ENCODE results near the gene ATP5F1C. TPM values are rescaled to one million over a fixed set of nuclear protein-coding genes. Genes with fewer than 3 reads are reported as not detected.

Gene ATP5F1C
- total and polyA plus RNA-seq, 2 experiments from 2014 or later, result 269 to 416 TPM

DNA sequence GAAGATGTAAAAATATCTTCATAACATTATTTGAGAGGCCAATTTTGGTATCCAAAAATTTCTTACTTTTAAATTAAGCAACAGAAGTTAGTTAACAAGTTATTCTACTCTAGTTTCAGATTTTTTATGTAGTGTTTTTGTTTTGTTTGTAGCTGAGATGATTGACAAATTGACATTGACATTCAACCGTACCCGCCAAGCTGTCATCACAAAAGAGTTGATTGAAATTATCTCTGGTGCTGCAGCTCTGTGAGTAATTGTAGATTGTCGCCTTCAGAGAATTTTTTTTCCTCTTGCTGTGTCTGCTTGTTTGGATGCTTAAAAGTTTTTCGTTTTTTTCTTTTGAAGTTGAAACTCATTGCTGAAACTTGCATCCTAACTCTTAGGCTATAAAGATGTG is 14.6 kb downstream of the ATP5F1C start:
- Histone ChIP-seq H3K27me3 (no peaks in the 10 kb centered on the region), H4K20me1 (ENCODE audit: insufficient read depth, poor library complexity, severe bottlenecking) (peaks cover 2% of the 10 kb centered on the region), H3K9me2 (replicated peaks; ENCODE audit: insufficient read depth) (no peaks in the 10 kb centered on the region), H3K36me3 (replicated peaks; ENCODE audit: insufficient read depth, low read depth) (no peaks in the 10 kb centered on the region), H2AFZ (no peak overlapping the region), H3K9me3 (ENCODE audit: low read depth) (no peaks in the 10 kb centered on the region), H3K79me2 (peaks cover 21% of the 10 kb centered on the region), H3K27ac (no peak overlapping the region), H3K4me2 (no peak overlapping the region), H3K4me3 (no peak overlapping the region), H3K4me1 (ENCODE audit: insufficient read depth) (no peaks in the 10 kb centered on the region)
- no peak for DNase-seq (ENCODE audit: low spot score)
- 95% methylated on average over 4 of the region's 4 CpGs for WGBS (ENCODE audit: low lambda C conversion rate, missing lambda C conversion rate)
- TF ChIP-seq, protein P1, sequence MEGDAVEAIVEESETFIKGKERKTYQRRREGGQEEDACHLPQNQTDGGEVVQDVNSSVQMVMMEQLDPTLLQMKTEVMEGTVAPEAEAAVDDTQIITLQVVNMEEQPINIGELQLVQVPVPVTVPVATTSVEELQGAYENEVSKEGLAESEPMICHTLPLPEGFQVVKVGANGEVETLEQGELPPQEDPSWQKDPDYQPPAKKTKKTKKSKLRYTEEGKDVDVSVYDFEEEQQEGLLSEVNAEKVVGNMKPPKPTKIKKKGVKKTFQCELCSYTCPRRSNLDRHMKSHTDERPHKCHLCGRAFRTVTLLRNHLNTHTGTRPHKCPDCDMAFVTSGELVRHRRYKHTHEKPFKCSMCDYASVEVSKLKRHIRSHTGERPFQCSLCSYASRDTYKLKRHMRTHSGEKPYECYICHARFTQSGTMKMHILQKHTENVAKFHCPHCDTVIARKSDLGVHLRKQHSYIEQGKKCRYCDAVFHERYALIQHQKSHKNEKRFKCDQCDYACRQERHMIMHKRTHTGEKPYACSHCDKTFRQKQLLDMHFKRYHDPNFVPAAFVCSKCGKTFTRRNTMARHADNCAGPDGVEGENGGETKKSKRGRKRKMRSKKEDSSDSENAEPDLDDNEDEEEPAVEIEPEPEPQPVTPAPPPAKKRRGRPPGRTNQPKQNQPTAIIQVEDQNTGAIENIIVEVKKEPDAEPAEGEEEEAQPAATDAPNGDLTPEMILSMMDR (IDR thresholded peaks at IDR 0.05; ENCODE audit: poor library complexity), result no peak
- TF ChIP-seq EZH2 (IDR thresholded peaks at IDR 0.05; ENCODE audit: borderline replicate concordance) (no peak), EZH2phosphoT487 (IDR thresholded peaks at IDR 0.05; ENCODE audit: low read depth, severe bottlenecking, unreplicated experiment) (no peak)

DNA sequence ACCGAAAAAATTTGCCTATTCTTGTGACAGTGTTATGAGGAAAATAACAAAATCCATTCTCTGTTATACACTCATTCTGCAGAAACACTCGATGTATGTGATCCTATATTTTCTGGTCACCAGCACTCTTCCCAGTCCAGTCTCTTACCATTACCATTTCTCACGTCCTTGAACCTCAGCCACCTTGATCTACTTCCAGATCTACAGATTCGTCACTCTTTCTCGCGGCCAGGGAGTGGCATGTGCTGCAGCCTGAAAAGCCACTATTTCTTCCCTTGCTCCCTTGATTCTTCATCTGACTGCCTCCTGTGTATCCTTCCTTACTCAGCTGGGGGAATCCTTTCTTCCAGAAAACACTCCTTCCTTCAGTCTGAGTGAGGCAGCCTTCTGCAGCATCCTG is 16.2 kb downstream of the ATP5F1C start:
- no peak overlapping the region for H3K4me2 ChIP-seq
- no peak overlapping the region for H3K4me3 ChIP-seq
- no peaks in the 10 kb centered on the region for H3K36me3 ChIP-seq (replicated peaks; ENCODE audit: insufficient read depth, low read depth)
- WGBS (ENCODE audit: low lambda C conversion rate, missing lambda C conversion rate), result 97% methylated on average over 6 of the region's 6 CpGs
- H2AFZ ChIP-seq, result no peak overlapping the region
- H3K9me3 ChIP-seq (ENCODE audit: low read depth), result no peaks in the 10 kb centered on the region
- no peaks in the 10 kb centered on the region for H3K27me3 ChIP-seq
- H3K9me2 ChIP-seq (replicated peaks; ENCODE audit: insufficient read depth), result no peaks in the 10 kb centered on the region
- peaks cover 9% of the 10 kb centered on the region for H3K79me2 ChIP-seq
- no peaks in the 10 kb centered on the region for H4K20me1 ChIP-seq (ENCODE audit: insufficient read depth, poor library complexity, severe bottlenecking)
- no peak for DNase-seq (ENCODE audit: low spot score)
- no peak overlapping the region for H3K27ac ChIP-seq
- no peaks in the 10 kb centered on the region for H3K4me1 ChIP-seq (ENCODE audit: insufficient read depth)
- TF ChIP-seq, protein P1 (IDR thresholded peaks at IDR 0.05; ENCODE audit: poor library complexity), result no peak
- TF ChIP-seq EZH2 (IDR thresholded peaks at IDR 0.05; ENCODE audit: borderline replicate concordance), result no peak
- no peak for TF ChIP-seq EZH2phosphoT487 (IDR thresholded peaks at IDR 0.05; ENCODE audit: low read depth, severe bottlenecking, unreplicated experiment)

DNA sequence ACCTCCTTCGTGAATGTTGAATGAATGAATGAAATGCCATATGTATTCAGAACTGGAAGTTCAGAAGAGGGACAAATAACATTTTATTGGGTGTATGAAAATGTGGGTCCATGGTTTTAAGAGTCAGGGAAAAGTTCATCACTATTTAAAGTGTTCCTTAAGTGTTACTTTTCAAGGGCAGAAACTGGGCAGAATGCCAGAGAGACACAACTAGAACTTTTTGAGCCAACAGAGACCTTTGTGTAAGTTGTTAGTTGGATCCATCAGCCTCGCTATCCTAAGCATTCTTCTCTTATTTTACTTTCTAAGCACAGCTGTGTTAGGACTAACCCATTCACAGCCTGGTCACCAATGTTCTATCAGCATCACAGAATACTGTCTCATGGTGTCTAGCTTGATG is 16.8 kb downstream of the ATP5F1C start:
- Histone ChIP-seq H3K36me3 (replicated peaks; ENCODE audit: insufficient read depth, low read depth) (no peaks in the 10 kb centered on the region), H3K27me3 (no peaks in the 10 kb centered on the region), H4K20me1 (ENCODE audit: insufficient read depth, poor library complexity, severe bottlenecking) (no peaks in the 10 kb centered on the region), H3K9me2 (replicated peaks; ENCODE audit: insufficient read depth) (no peaks in the 10 kb centered on the region), H3K9me3 (ENCODE audit: low read depth) (no peaks in the 10 kb centered on the region), H3K4me3 (no peak overlapping the region), H3K4me1 (ENCODE audit: insufficient read depth) (no peaks in the 10 kb centered on the region), H3K27ac (no peak overlapping the region), H3K79me2 (peaks cover 5% of the 10 kb centered on the region), H2AFZ (no peak overlapping the region), H3K4me2 (no peak overlapping the region)
- TF ChIP-seq EZH2 (IDR thresholded peaks at IDR 0.05; ENCODE audit: borderline replicate concordance) (no peak), EZH2phosphoT487 (IDR thresholded peaks at IDR 0.05; ENCODE audit: low read depth, severe bottlenecking, unreplicated experiment) (no peak)
- TF ChIP-seq, protein P1 (IDR thresholded peaks at IDR 0.05; ENCODE audit: poor library complexity), result no peak
- no peak for DNase-seq (ENCODE audit: low spot score)
- 45% methylated on average over 2 of the region's 2 CpGs for WGBS (ENCODE audit: low lambda C conversion rate, missing lambda C conversion rate)

All from hepatocyte (in vitro differentiated cells).